K562 (cell line): ENCODE results near the gene RGS9BP. TPM values are rescaled to one million over a fixed set of nuclear protein-coding genes. Genes with fewer than 3 reads are reported as not detected.

Experiments used
- ATAC-seq: fragments of 200-7000 bp; cut with Tn5 transposase; 3 replicates; pipeline ENCODE4 v1.9.1; 2020; ENCODE audit warnings: moderate library complexity
- BruUV-seq: library from RNA; stranded (reverse); fragments of 400-500 nt; replicated peaks from 2 replicates; lab custom pipeline; 2021; lab: Mats Ljungman, UMichigan
- CTCF ChIA-PET: fragments of 300-600 bp; formaldehyde crosslinking; extraction: SDS; loops from one replicate; lab custom pipeline; 2021; ENCODE audit warnings: low intra/inter-chr PET ratio; lab: Yijun Ruan, JAX
- POLR2A ChIA-PET: fragments of 300-600, 350-650 bp; sonication (Branson Sonifier 250); formaldehyde crosslinking; extraction: SDS; loops from one replicate; lab custom pipeline; 2021; ENCODE audit warnings: antibody characterized with exemption, inconsistent platforms; lab: Yijun Ruan, JAX
- DNase-seq, 4 experiments: peaks; one replicate each; pipeline versions ENCODE4 v3.0.0 to v3.0.0-alpha.2; 2011 to 2018; ENCODE audit warnings: low spot score in 3 of 4, mixed read lengths in 3 of 4; ENCODE audit errors: extremely low read depth in 1 of 4
- FAIRE-seq: peaks from 2 replicates; lab custom pipeline; 2011; peaks lifted over from hg19 to GRCh38; lab: Jason Lieb, UNC
- H2AFZ ChIP-seq: 2 replicates; pipeline ENCODE4 v1.6.0; 2011; ENCODE audit warnings: low read depth, low read length, control low read depth, inconsistent platforms
- H3K27ac ChIP-seq: fragments of 200-600 bp; 3 replicates; pipeline ENCODE4 v1.8.0; 2011; ENCODE audit warnings: low read depth, mild to moderate bottlenecking, control low read depth, inconsistent platforms, low read length, moderate library complexity, mixed read lengths; ENCODE audit errors: extremely low read depth
- H3K27me3 ChIP-seq, 2 experiments: fragments of 300-600 bp in 1 of 2; 2 replicates in 1 of 2; 3 replicates in 1 of 2; pipeline versions ENCODE4 v1.6.0 to v1.8.0; 2011; ENCODE audit warnings: inconsistent platforms in 2 of 2, low read length in 2 of 2, mild to moderate bottlenecking in 1 of 2, mixed read lengths in 1 of 2, moderate library complexity in 1 of 2; ENCODE audit not compliant: control insufficient read depth in 2 of 2, insufficient read depth in 2 of 2
- H3K36me3 ChIP-seq: fragments of 300-600 bp; 3 replicates; pipeline ENCODE4 v1.8.0; 2011; ENCODE audit warnings: mild to moderate bottlenecking, low read length, inconsistent platforms; ENCODE audit not compliant: control insufficient read depth, insufficient read depth
- H3K4me1 ChIP-seq, 2 experiments: fragments of 200-600 bp in 1 of 2; replicated peaks in 1 of 2; 2 replicates in 1 of 2; 3 replicates in 1 of 2; pipeline versions ENCODE4 v1.5.1 to v1.8.0; 2011; ENCODE audit warnings: inconsistent platforms in 2 of 2, low read length in 2 of 2, mild to moderate bottlenecking in 1 of 2, mixed read lengths in 1 of 2, moderate library complexity in 1 of 2; ENCODE audit not compliant: control insufficient read depth in 2 of 2, insufficient read depth in 2 of 2
- H3K4me2 ChIP-seq: 2 replicates; pipeline ENCODE4 v1.6.1; 2011; ENCODE audit warnings: low read length, control low read depth, inconsistent platforms, mixed read lengths; ENCODE audit not compliant: insufficient read depth
- H3K4me3 ChIP-seq: fragments of 200-600 bp; sonication (generic), shearing (Covaris generic); 2 replicates; pipeline ENCODE4 v1.5.1; 2016; ENCODE audit warnings: control low read depth, inconsistent platforms
- H3K79me2 ChIP-seq: fragments of 200-600 bp; 3 replicates; pipeline ENCODE4 v1.8.0; 2011; ENCODE audit warnings: low read length, inconsistent platforms; ENCODE audit not compliant: control insufficient read depth, insufficient read depth
- H3K9ac ChIP-seq, 2 experiments: 2 replicates each; pipeline versions ENCODE4 v1.6.0 to v1.6.1; 2011; ENCODE audit warnings: low read depth in 2 of 2, low read length in 2 of 2, control low read depth in 1 of 2, inconsistent platforms in 1 of 2, mild to moderate bottlenecking in 1 of 2, mixed read lengths in 1 of 2; ENCODE audit not compliant: insufficient read depth in 1 of 2
- H3K9me1 ChIP-seq: one replicate; pipeline ENCODE4 v1.6.0; 2011; ENCODE audit warnings: inconsistent platforms, mild to moderate bottlenecking, low read length, moderate library complexity; ENCODE audit not compliant: control insufficient read depth, insufficient read depth
- H3K9me3 ChIP-seq: replicated peaks from 2 replicates; pipeline ENCODE4 v1.5.1; 2011; ENCODE audit warnings: low read depth, low read length, inconsistent platforms; ENCODE audit not compliant: control insufficient read depth, insufficient read depth
- H4K20me1 ChIP-seq: replicated peaks from 2 replicates; pipeline ENCODE4 v1.6.1; 2011; ENCODE audit warnings: low read length, inconsistent platforms, mixed read lengths; ENCODE audit not compliant: control insufficient read depth, insufficient read depth
- BRF1 ChIP-seq: IDR thresholded peaks from 3 replicates; pipeline ENCODE4 v1.6.1; 2011; ENCODE audit warnings: borderline replicate concordance, mild to moderate bottlenecking; ENCODE audit not compliant: insufficient read length; ENCODE audit errors: extremely low read depth
- E2F1 ChIP-seq: sonication (generic); formaldehyde crosslinking; IDR thresholded peaks from 2 replicates; pipeline ENCODE4 v1.8.1; 2023; ENCODE audit warnings: mild to moderate bottlenecking, missing genetic modification reagents, moderate library complexity
- HDAC6 ChIP-seq: IDR thresholded peaks from 2 replicates; pipeline ENCODE4 v1.6.1; 2012; ENCODE audit warnings: low read depth, mild to moderate bottlenecking, control low read depth, inconsistent platforms, low read length, moderate library complexity
- NR1H2 ChIP-seq: sonication (generic); formaldehyde crosslinking; IDR thresholded peaks from 2 replicates; pipeline ENCODE4 v1.4.0; 2020; ENCODE audit warnings: mild to moderate bottlenecking, missing genetic modification reagents
- SMARCC2 ChIP-seq: fragments of 450-650 bp; IDR thresholded peaks from 2 replicates; pipeline ENCODE4 v1.6.1; 2017; ENCODE audit warnings: antibody characterized with exemption, moderate library complexity, mild to moderate bottlenecking, low read depth
- YY1 ChIP-seq, 3 experiments: IDR thresholded peaks; 2 replicates each; pipeline ENCODE4 v1.6.1; 2011; ENCODE audit warnings: low read length in 2 of 3, mild to moderate bottlenecking in 2 of 3, moderate library complexity in 2 of 3, borderline replicate concordance in 1 of 3, control low read depth in 1 of 3, low read depth in 1 of 3; ENCODE audit not compliant: insufficient read depth in 3 of 3, insufficient replicate concordance in 2 of 3, control insufficient read depth in 1 of 3, insufficient read length in 1 of 3; ENCODE audit errors: extremely low read depth in 1 of 3
- ZNF717 ChIP-seq: fragments of 250-450 bp; sonication (Bioruptor Pico); IDR thresholded peaks from 2 replicates; pipeline ENCODE4 v1.5.0; 2021
- WGBS: fragments of 100-300 bp; shearing (Covaris generic); methylation state at CpG from one replicate; pipeline ENCODE4 v1.1.6; 2016; ENCODE audit warnings: low coverage, mixed read lengths; ENCODE audit not compliant: insufficient coverage; ENCODE audit errors: missing lambda C conversion rate; 5-methylcytosine and 5-hydroxymethylcytosine counted together
- in situ Hi-C: fragments of 300-500 bp; cut with MboI; formaldehyde crosslinking; loops from 4 replicates; pipeline ENCODE4 v1.15.0; 2018; ENCODE audit warnings: inconsistent platforms, mixed read lengths
- intact Hi-C: fragments of 100-400 bp; cut with micrococcal nuclease; formaldehyde crosslinking; loops from 2 replicates; pipeline ENCODE4 v1.14.2; 2022
- polyA plus RNA-seq, 8 experiments: library from polyadenylated mRNA; depleted of rRNA in 4 of 8; stranded (reverse) in 5 of 8; unstranded in 3 of 8; fragments of >200 nt; fragmentation: Nextera tagmentation in 2 of 8; fragmentation: Illumina TruSeq in 1 of 8; extraction: Ambion mirVana in 2 of 8; extraction: Trizol in 1 of 8; gene quantifications; 2 replicates each; pipeline versions ENCODE4 v1.2.1 to v1.2.3, GENCODE V29; 2011 to 2014; ENCODE audit warnings: inconsistent platforms in 1 of 8, missing spikeins in 1 of 8
- total RNA-seq, 7 experiments: library from RNA; depleted of rRNA in 6 of 7; stranded (reverse); fragments of >200 nt in 6 of 7; fragmentation: Illumina TruSeq in 2 of 7; extraction: Trizol in 2 of 7; gene quantifications; 2 replicates each; pipeline versions ENCODE4 v1.2.1 to v1.2.3, GENCODE V29; 2011 to 2021; ENCODE audit warnings: low replicate concordance in 1 of 7
- TF ChIP-seq, protein P1 (sequence below): sonication (generic); formaldehyde crosslinking; IDR thresholded peaks from 2 replicates; pipeline ENCODE4 v1.8.0; 2023; ENCODE audit warnings: mild to moderate bottlenecking, missing genetic modification reagents
- TF ChIP-seq, protein P2 (sequence below): sonication (generic); formaldehyde crosslinking; IDR thresholded peaks from 2 replicates; pipeline ENCODE4 v1.8.0; 2023; ENCODE audit warnings: mild to moderate bottlenecking, missing genetic modification reagents
- TF ChIP-seq, protein P3 (sequence below): sonication (generic); formaldehyde crosslinking; IDR thresholded peaks from 2 replicates; pipeline ENCODE4 v1.8.0; 2023; ENCODE audit warnings: missing genetic modification reagents, mild to moderate bottlenecking, borderline replicate concordance

Gene RGS9BP
- total and polyA plus RNA-seq, 9 of the 15 experiments (the other 6 are each of a cell fraction or from before 2014, with no cell fraction given) = 0.03 to 1.3 (median 0.49) TPM

DNA sequence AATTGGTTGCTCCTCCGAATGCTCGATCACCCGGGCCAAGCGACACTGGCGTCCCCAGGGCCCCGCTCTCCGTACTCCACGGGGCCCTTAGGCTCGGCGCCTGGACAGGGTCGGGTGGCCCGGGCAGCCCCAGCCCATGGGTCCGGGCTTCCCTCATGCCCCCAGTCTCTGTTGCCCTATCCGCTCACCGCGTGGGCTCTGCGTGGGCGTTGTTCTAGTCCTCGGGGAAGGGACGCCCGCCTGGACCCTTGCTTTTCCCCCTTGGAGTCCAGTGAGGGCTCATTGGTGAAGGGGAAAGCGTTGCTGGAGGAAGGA lies 45.2 kb downstream of the RGS9BP start:
- Histone ChIP-seq H2AFZ (no peak overlapping the region), H3K4me3 (no peak overlapping the region), H4K20me1 (no peaks in the 10 kb centered on the region), H3K9me3 (no peaks in the 10 kb centered on the region), H3K9ac (no peak overlapping the region), H3K36me3 (peaks cover 3% of the 10 kb centered on the region; the same call in 1 of the 3 replicates), H3K9me1 (no peaks in the 10 kb centered on the region), H3K79me2 (no peaks in the 10 kb centered on the region), H3K27ac (no peak overlapping the region), H3K27me3 (no peaks in the 10 kb centered on the region), H3K4me1 (no peaks in the 10 kb centered on the region; a peak in 2 of 5 replicates), H3K4me2 (no peak overlapping the region)
- intact Hi-C loops = no loop called here
- WGBS = 85% methylated on average over 20 of the region's 22 CpGs
- in situ Hi-C loops = no loop called here
- BruUV-seq = no TSS peak
- CTCF ChIA-PET = no interaction called here
- DNase-seq (no peak), ATAC-seq (no peak), FAIRE-seq (no peak)
- POLR2A ChIA-PET = no interaction called here
- no peak for TF ChIP-seq ZNF717 (CRISPR knock-in tag)
- TF ChIP-seq HDAC6 = no peak
- TF ChIP-seq NR1H2 (CRISPR knock-in tag) = no peak
- no peak for TF ChIP-seq BRF1
- TF ChIP-seq, protein P1, sequence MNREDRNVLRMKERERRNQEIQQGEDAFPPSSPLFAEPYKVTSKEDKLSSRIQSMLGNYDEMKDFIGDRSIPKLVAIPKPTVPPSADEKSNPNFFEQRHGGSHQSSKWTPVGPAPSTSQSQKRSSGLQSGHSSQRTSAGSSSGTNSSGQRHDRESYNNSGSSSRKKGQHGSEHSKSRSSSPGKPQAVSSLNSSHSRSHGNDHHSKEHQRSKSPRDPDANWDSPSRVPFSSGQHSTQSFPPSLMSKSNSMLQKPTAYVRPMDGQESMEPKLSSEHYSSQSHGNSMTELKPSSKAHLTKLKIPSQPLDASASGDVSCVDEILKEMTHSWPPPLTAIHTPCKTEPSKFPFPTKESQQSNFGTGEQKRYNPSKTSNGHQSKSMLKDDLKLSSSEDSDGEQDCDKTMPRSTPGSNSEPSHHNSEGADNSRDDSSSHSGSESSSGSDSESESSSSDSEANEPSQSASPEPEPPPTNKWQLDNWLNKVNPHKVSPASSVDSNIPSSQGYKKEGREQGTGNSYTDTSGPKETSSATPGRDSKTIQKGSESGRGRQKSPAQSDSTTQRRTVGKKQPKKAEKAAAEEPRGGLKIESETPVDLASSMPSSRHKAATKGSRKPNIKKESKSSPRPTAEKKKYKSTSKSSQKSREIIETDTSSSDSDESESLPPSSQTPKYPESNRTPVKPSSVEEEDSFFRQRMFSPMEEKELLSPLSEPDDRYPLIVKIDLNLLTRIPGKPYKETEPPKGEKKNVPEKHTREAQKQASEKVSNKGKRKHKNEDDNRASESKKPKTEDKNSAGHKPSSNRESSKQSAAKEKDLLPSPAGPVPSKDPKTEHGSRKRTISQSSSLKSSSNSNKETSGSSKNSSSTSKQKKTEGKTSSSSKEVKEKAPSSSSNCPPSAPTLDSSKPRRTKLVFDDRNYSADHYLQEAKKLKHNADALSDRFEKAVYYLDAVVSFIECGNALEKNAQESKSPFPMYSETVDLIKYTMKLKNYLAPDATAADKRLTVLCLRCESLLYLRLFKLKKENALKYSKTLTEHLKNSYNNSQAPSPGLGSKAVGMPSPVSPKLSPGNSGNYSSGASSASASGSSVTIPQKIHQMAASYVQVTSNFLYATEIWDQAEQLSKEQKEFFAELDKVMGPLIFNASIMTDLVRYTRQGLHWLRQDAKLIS (CRISPR knock-in tag) = no peak
- no peak for TF ChIP-seq SMARCC2
- no peak for TF ChIP-seq YY1 (IDR thresholded peaks at IDR 0.05; ENCODE audit: borderline replicate concordance in 1 of 3, control insufficient read depth in 1 of 3, extremely low read depth in 1 of 3, insufficient read depth in 3 of 3, insufficient read length in 1 of 3, insufficient replicate concordance in 2 of 3, low read depth in 1 of 3, low read length in 2 of 3)
- no peak for TF ChIP-seq E2F1 (CRISPR knock-in tag)
- TF ChIP-seq, protein P2, sequence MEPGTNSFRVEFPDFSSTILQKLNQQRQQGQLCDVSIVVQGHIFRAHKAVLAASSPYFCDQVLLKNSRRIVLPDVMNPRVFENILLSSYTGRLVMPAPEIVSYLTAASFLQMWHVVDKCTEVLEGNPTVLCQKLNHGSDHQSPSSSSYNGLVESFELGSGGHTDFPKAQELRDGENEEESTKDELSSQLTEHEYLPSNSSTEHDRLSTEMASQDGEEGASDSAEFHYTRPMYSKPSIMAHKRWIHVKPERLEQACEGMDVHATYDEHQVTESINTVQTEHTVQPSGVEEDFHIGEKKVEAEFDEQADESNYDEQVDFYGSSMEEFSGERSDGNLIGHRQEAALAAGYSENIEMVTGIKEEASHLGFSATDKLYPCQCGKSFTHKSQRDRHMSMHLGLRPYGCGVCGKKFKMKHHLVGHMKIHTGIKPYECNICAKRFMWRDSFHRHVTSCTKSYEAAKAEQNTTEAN (CRISPR knock-in tag) = no peak
- TF ChIP-seq, protein P3, sequence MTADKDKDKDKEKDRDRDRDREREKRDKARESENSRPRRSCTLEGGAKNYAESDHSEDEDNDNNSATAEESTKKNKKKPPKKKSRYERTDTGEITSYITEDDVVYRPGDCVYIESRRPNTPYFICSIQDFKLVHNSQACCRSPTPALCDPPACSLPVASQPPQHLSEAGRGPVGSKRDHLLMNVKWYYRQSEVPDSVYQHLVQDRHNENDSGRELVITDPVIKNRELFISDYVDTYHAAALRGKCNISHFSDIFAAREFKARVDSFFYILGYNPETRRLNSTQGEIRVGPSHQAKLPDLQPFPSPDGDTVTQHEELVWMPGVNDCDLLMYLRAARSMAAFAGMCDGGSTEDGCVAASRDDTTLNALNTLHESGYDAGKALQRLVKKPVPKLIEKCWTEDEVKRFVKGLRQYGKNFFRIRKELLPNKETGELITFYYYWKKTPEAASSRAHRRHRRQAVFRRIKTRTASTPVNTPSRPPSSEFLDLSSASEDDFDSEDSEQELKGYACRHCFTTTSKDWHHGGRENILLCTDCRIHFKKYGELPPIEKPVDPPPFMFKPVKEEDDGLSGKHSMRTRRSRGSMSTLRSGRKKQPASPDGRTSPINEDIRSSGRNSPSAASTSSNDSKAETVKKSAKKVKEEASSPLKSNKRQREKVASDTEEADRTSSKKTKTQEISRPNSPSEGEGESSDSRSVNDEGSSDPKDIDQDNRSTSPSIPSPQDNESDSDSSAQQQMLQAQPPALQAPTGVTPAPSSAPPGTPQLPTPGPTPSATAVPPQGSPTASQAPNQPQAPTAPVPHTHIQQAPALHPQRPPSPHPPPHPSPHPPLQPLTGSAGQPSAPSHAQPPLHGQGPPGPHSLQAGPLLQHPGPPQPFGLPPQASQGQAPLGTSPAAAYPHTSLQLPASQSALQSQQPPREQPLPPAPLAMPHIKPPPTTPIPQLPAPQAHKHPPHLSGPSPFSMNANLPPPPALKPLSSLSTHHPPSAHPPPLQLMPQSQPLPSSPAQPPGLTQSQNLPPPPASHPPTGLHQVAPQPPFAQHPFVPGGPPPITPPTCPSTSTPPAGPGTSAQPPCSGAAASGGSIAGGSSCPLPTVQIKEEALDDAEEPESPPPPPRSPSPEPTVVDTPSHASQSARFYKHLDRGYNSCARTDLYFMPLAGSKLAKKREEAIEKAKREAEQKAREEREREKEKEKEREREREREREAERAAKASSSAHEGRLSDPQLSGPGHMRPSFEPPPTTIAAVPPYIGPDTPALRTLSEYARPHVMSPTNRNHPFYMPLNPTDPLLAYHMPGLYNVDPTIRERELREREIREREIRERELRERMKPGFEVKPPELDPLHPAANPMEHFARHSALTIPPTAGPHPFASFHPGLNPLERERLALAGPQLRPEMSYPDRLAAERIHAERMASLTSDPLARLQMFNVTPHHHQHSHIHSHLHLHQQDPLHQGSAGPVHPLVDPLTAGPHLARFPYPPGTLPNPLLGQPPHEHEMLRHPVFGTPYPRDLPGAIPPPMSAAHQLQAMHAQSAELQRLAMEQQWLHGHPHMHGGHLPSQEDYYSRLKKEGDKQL (CRISPR knock-in tag) = no peak
